ENCODE measurements around the gene RUNDC1.
"Not testable (repeated sequence)": the region's sequence is repeated elsewhere in the genome, so short reads cannot be mapped to it uniquely, and the experiment has no call there.

RUNDC1 gene

DNA sequence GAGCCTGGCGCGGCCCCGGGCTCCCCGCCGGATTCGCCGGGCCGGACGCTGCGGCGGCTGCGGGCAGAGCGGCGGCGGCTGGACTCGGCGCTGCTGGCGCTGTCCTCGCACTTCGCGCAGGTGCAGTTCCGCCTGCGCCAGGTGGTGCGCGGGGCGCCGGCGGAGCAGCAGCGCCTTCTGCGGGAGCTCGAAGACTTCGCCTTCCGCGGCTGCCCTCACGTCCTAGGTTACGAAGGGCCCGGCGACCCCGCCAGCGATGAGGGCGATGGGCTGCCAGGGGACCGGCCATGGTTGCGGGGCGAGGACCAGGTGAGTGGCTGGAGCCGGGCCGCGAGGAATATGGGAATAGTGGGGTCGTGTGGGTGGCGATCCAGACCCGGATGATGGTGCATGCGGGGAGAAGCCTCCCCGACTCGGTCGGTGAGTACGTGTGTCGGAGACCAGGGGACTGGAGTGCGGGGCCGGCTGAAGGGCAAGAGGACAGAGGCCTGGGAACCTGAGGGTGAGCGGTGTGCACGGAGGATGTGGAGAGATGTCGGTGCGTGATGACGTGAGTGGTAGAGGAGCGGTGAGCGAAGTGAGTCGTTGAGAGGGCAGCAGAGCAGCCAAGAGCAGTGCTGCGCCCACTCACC lies 517 bp downstream of the RUNDC1 start:
- TF ChIP-seq, protein P1, sequence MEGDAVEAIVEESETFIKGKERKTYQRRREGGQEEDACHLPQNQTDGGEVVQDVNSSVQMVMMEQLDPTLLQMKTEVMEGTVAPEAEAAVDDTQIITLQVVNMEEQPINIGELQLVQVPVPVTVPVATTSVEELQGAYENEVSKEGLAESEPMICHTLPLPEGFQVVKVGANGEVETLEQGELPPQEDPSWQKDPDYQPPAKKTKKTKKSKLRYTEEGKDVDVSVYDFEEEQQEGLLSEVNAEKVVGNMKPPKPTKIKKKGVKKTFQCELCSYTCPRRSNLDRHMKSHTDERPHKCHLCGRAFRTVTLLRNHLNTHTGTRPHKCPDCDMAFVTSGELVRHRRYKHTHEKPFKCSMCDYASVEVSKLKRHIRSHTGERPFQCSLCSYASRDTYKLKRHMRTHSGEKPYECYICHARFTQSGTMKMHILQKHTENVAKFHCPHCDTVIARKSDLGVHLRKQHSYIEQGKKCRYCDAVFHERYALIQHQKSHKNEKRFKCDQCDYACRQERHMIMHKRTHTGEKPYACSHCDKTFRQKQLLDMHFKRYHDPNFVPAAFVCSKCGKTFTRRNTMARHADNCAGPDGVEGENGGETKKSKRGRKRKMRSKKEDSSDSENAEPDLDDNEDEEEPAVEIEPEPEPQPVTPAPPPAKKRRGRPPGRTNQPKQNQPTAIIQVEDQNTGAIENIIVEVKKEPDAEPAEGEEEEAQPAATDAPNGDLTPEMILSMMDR (conservative IDR thresholded peaks at IDR 0.05) = peak; percentile 56
- peak overlapping the region; percentile 98 for H3K27ac ChIP-seq

DNA sequence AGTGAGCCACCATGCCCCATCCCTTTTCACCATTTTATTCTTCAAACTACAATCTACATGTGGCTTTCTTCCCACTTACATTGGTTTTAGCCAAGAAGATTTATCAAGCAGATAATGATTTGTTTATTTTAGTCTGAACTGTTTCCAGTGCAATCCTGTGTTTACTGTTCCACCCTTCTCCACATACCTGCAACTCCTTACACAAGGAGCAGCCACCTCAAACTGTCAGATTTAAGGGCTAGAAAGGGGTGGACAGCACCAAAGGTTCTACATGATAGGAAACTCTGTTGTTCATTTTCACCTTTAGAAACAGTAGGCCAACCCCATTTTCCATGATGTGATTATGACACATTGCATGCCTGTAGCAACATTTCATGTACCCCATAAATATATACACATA lies 1.9 kb downstream of the RUNDC1 start:
- peak overlapping the region; percentile 98 for H3K27ac ChIP-seq
- TF ChIP-seq, protein P1 (conservative IDR thresholded peaks at IDR 0.05) = no peak

DNA sequence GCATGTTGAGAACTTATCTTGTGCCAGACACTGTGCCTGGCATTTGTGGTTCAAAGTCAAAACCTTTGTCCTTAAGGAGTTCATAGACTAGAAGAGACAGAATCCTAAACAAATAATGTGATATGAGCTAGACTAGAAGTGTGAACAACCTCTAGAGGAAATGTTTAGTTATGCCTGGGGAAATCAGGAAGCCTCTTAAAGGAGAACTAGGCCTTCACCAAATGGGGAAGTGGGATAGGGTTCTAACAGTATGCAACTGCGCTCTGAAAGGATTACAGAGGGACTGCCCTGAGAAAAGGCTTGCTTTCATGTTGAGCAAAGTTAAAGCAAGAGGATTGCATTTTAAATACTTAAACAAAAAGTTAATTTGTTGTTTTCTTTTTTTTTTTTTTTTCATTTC lies 4.9 kb downstream of the RUNDC1 start:
- peak overlapping the region; percentile 98 for H3K27ac ChIP-seq
- TF ChIP-seq, protein P1 (conservative IDR thresholded peaks at IDR 0.05) = no peak

DNA sequence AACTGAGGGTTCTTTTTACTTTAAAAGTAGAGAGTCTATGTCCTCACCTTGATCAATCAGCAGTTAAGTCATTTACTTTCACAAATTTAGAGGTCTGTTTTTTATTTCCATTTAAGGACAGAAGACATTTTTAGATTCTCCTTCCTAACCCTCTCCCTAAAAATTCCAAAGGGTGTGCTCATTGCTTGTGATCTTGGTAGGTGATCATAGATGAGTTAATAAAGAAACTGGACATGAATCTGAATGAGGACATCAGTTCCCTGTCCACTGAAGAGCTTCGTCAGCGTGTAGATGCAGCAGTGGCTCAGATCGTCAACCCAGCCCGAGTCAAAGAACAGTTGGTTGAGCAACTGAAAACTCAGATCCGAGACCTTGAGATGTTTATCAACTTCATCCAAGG lies 8.8 kb downstream of the RUNDC1 start:
- TF ChIP-seq, protein P1 (conservative IDR thresholded peaks at IDR 0.05) = no peak
- H3K27ac ChIP-seq = peak overlapping the region; percentile 50

DNA sequence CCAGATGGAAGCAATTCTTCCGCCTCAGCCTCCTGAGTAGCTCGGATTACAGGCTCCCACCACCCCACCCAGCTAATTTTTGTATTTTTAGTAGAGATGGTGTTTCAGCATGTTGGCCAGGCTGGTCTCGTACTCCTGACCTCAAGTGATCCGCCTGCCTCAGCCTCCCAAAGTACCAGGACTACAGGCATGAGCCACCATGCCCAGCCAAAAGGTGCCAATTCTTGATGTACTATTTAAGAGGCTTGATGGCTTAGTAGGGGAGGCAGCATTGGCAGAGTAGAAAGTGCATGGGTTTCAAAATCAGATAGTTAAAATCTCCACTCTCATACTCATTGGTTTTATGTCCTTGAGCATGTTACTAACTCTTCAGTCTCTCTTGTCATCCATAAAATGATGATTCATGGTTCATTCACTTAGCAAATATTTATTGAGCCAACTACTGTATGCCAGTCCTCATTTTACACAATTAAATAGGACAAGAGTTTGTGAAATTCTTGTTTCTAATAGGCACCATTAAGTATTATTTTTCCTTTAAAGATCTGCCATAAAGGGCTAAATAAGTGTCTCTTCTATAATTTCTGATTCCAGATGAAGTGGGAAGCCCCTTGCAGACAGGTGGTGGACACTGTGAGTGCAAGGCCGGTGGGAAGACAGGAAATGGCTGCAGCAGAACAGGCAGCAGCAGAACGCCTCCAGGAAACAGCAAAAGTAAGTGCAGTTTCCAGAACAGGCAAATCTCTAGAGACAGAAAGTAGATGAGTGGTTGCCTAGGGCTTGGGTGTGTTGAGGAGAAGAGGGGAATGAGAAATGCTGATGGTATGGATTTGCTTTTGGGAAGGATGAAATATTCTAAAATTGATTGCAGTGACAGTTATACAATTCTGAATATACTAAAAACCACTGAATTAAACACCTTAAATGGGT lies 9.6 kb downstream of the RUNDC1 start:
- TF ChIP-seq, protein P1 (conservative IDR thresholded peaks at IDR 0.05) = no peak
- peak overlapping the region; percentile 50 for H3K27ac ChIP-seq

DNA sequence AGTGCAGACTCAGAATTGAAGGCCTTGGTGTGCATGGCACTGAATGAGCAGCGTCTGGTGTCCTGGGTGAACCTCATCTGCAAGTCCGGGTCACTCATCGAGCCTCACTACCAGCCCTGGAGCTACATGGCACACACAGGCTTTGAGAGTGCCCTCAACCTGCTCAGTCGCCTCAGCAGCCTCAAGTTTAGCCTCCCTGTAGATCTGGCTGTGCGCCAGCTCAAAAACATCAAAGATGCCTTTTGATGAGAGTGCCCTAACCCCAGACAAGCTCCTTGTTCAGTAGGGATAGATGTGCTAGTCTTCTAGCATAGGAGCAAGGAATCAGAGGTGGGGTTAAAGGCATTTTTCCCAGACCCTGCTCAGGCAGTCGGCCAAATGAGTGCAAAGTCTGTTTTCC lies 11.1 kb downstream of the RUNDC1 start:
- no peak overlapping the region for H3K27ac ChIP-seq
- TF ChIP-seq, protein P1 (conservative IDR thresholded peaks at IDR 0.05) = no peak

DNA sequence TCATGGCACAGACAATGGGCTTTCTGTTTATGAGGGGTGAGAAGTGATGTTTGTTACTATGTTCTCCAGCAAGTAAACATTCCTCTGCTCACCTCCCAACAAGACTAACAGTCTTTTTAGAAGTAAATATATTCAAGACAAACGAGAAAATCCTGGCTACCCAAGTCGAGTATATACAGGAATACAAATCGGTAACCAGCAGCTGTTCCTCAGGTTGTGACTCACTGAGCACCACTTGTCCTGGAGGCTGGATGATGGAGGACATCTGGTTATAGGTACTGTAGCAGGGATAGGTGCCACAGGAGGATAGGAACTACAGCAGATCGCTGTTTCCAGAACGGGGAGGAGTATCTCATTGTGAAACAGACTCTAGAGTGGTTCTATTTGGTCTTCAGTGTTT lies 12.5 kb downstream of the RUNDC1 start:
- H3K27ac ChIP-seq = no peak overlapping the region
- TF ChIP-seq, protein P1 (conservative IDR thresholded peaks at IDR 0.05) = no peak

DNA sequence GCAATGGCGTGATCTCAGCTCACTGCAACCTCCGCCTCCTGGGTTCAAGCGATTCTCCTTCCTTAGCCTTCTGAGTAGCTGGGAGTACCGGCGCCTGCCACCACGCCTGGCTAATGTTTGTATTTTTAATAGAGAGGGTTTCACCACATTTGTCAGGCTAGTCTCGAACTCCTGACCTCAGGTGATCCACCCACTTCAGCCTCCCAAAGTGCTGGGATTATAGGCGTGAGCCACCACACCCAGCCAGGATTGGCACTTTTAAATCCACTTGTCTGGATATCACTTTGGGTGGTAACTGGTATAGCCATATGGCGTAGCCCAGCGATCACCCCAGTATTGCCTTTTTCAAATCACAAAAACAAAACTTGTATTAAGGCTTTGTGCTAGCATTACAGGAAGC lies 13.5 kb downstream of the RUNDC1 start:
- H3K27ac ChIP-seq = not testable (repeated sequence)

All from VCaP (cell line).